ENCODE results near the gene TTYH3. TPM values are rescaled to one million over a fixed set of nuclear protein-coding genes. Genes with fewer than 3 reads are reported as not detected.

The TTYH3 gene
- total and polyA plus RNA-seq, 2 of the 13 experiments (the other 11 are each of a cell fraction or from before 2014, with no cell fraction given), result 26.3 to 50.0 TPM

GRCh38 chr7:2670720-2671391 is 39.1 kb downstream of the TTYH3 start (continued):
- TF ChIP-seq YY1 (IDR thresholded peaks at IDR 0.05; ENCODE audit: insufficient read depth, insufficient replicate concordance, low read depth, low read length) (peak; percentile 65), ZMYM4 (CRISPR knock-in tag; IDR thresholded peaks at IDR 0.05) (0 out of 2 replicates have a peak, but pooled peaks have one; percentile 34), ZNF281 (CRISPR knock-in tag; IDR thresholded peaks at IDR 0.05; ENCODE audit: borderline replicate concordance) (no peak), ZNF274 (CRISPR knock-in tag; IDR thresholded peaks at IDR 0.05) (peak; percentile 15; the same call in 1 of the 2 replicates), ZNF784 (CRISPR knock-in tag; IDR thresholded peaks at IDR 0.05; ENCODE audit: borderline replicate concordance) (no peak), ZBTB7B (CRISPR knock-in tag; IDR thresholded peaks at IDR 0.05) (peak; percentile 57; the same call in 1 of the 2 replicates), RELA (CRISPR knock-in tag; IDR thresholded peaks at IDR 0.05) (no peak), MIER2 (CRISPR knock-in tag; IDR thresholded peaks at IDR 0.05) (no peak), ZNF501 (CRISPR knock-in tag; IDR thresholded peaks at IDR 0.05) (peak; percentile 49; the same call in 1 of the 2 replicates), FOXJ3 (CRISPR knock-in tag; IDR thresholded peaks at IDR 0.05; ENCODE audit: borderline replicate concordance) (no peak), KDM4B (CRISPR knock-in tag; IDR thresholded peaks at IDR 0.05) (no peak), SP2 (CRISPR knock-in tag; IDR thresholded peaks at IDR 0.05) (no peak), HOXD1 (CRISPR knock-in tag; IDR thresholded peaks at IDR 0.05) (no peak), PAX8 (CRISPR knock-in tag; IDR thresholded peaks at IDR 0.05; ENCODE audit: borderline replicate concordance) (no peak), IKZF1 (IDR thresholded peaks at IDR 0.05) (no peak), ZFP91 (CRISPR knock-in tag; IDR thresholded peaks at IDR 0.05; ENCODE audit: borderline replicate concordance) (peak; percentile 42; the same call in 1 of the 2 replicates), ZNF616 (CRISPR knock-in tag; IDR thresholded peaks at IDR 0.05; ENCODE audit: low read depth) (no peak), KDM2A (CRISPR knock-in tag; IDR thresholded peaks at IDR 0.05; ENCODE audit: borderline replicate concordance, low read depth) (peak; percentile 64; the same call in 1 of the 2 replicates), TFDP2 (CRISPR knock-in tag; IDR thresholded peaks at IDR 0.05) (peak; percentile 86), GABPA (IDR thresholded peaks at IDR 0.05; ENCODE audit: low read depth, low read length) (no peak), GABPA (CRISPR knock-in tag; IDR thresholded peaks at IDR 0.05; ENCODE audit: low read depth) (no peak)

Measured in HepG2 (cell line).